GM23248 (cell line): ENCODE data around the gene SDE2. TPM values are rescaled to one million over a fixed set of nuclear protein-coding genes. Genes with fewer than 3 reads are reported as not detected.

ENCODE experiments used
- DNase-seq: peaks from one replicate; pipeline ENCODE4 v3.0.0-alpha.2; 2015
- H2AFZ ChIP-seq: fragments of 200-600 bp; sonication (generic); 2 replicates; pipeline ENCODE4 v1.6.1; 2016; ENCODE audit warnings: antibody characterized with exemption
- H3F3A ChIP-seq: fragments of 200-600 bp; sonication (generic); 2 replicates; pipeline ENCODE4 v1.6.1; 2016; ENCODE audit warnings: mild to moderate bottlenecking, antibody characterized with exemption, mixed run types; ENCODE audit not compliant: insufficient read depth
- H3K27ac ChIP-seq: fragments of 200-600 bp; sonication (generic); 2 replicates; pipeline ENCODE4 v1.5.1; 2016; ENCODE audit warnings: mild to moderate bottlenecking
- H3K27me3 ChIP-seq: fragments of 200-600 bp; sonication (generic); replicated peaks from 2 replicates; pipeline ENCODE4 v1.6.1; 2016; ENCODE audit warnings: mild to moderate bottlenecking; ENCODE audit not compliant: insufficient read depth
- H3K36me3 ChIP-seq: fragments of 200-600 bp; sonication (generic); 2 replicates; pipeline ENCODE4 v1.6.1; 2016; ENCODE audit warnings: low read depth, mild to moderate bottlenecking
- H3K4me1 ChIP-seq: fragments of 200-600 bp; sonication (generic); 2 replicates; pipeline ENCODE4 v1.6.1; 2016; ENCODE audit warnings: mild to moderate bottlenecking; ENCODE audit not compliant: insufficient read depth
- H3K4me2 ChIP-seq: fragments of 200-600 bp; sonication (generic); one replicate; pipeline ENCODE4 v1.6.1; 2016; ENCODE audit warnings: mild to moderate bottlenecking; ENCODE audit not compliant: unreplicated experiment
- H3K4me3 ChIP-seq: fragments of 200-600 bp; sonication (generic); 2 replicates; pipeline ENCODE4 v1.5.1; 2016; ENCODE audit warnings: mild to moderate bottlenecking
- H3K79me2 ChIP-seq: fragments of 200-600 bp; sonication (generic); 2 replicates; pipeline ENCODE4 v1.6.1; 2016; ENCODE audit warnings: mild to moderate bottlenecking; ENCODE audit not compliant: insufficient read depth
- H3K9ac ChIP-seq: fragments of 200-600 bp; sonication (generic); 2 replicates; pipeline ENCODE4 v1.6.1; 2016; ENCODE audit warnings: mild to moderate bottlenecking
- H3K9me2 ChIP-seq: fragments of 200-600 bp; sonication (generic); 2 replicates; pipeline ENCODE4 v1.6.1; 2016; ENCODE audit warnings: mixed run types, mild to moderate bottlenecking, moderate library complexity; ENCODE audit not compliant: insufficient read depth
- H3K9me3 ChIP-seq: fragments of 200-600 bp; sonication (generic); one replicate; pipeline ENCODE4 v1.6.1; 2017; ENCODE audit warnings: low read depth
- H4K20me1 ChIP-seq: fragments of 200-600 bp; sonication (generic); 2 replicates; pipeline ENCODE4 v1.6.0; 2016; ENCODE audit not compliant: insufficient read depth
- EZH2 ChIP-seq: fragments of 200-600 bp; sonication (generic); IDR thresholded peaks from 2 replicates; pipeline ENCODE4 v1.6.1; 2018; ENCODE audit warnings: antibody characterized with exemption, mild to moderate bottlenecking; ENCODE audit not compliant: insufficient read depth, poor library complexity, severe bottlenecking
- EZH2phosphoT487 ChIP-seq: fragments of 200-600 bp; sonication (generic); IDR thresholded peaks from 2 replicates; pipeline ENCODE4 v1.6.1; 2018; ENCODE audit warnings: antibody characterized with exemption, moderate library complexity, mild to moderate bottlenecking, low read depth; ENCODE audit not compliant: insufficient read depth
- WGBS, 2 experiments: methylation state at CpG; one replicate each; pipeline ENCODE4 v1.1.6; 2015 to 2017; ENCODE audit warnings: low lambda C conversion rate in 2 of 2, low coverage in 1 of 2; ENCODE audit errors: missing lambda C conversion rate in 2 of 2; 5-methylcytosine and 5-hydroxymethylcytosine counted together
- in situ Hi-C: fragments of 300-500 bp; cut with MboI; formaldehyde crosslinking; loops from 2 replicates; pipeline ENCODE4 v1.15.0; 2020
- polyA plus RNA-seq: library from polyadenylated mRNA; unstranded; fragments of >200 nt; fragmentation: Nextera tagmentation; extraction: Ambion mirVana; gene quantifications from 2 replicates; pipeline ENCODE4 v1.2.1, GENCODE V29; 2016
- total RNA-seq: library from RNA; depleted of rRNA; stranded (reverse); fragments of >200 nt; shearing (Covaris generic); gene quantifications from 2 replicates; pipeline ENCODE4 v1.2.3, GENCODE V29; 2014

Gene SDE2
- total and polyA plus RNA-seq, 2 experiments from 2014 or later, result 18.0 to 21.6 TPM

- Histone ChIP-seq H2AFZ (no peak overlapping the region), H3K27ac (no peak overlapping the region), H3F3A (no peaks in the 10 kb centered on the region), H3K9me2 (no peaks in the 10 kb centered on the region), H3K9ac (no peak overlapping the region), H3K4me2 (no peak overlapping the region), H3K9me3 (no peaks in the 10 kb centered on the region), H3K27me3 (peaks cover 8% of the 10 kb centered on the region; the same call in 1 of the 2 replicates), H4K20me1 (no peaks in the 10 kb centered on the region), H3K36me3 (no peaks in the 10 kb centered on the region), H3K79me2 (no peaks in the 10 kb centered on the region), H3K4me3 (no peak overlapping the region), H3K4me1 (no peaks in the 10 kb centered on the region)
- TF ChIP-seq EZH2phosphoT487 (no peak), EZH2 (no peak)
- WGBS, 2 experiments, result 83 to 85% methylated on average over 5 of the region's 5 CpGs
- in situ Hi-C loops, result no loop called here
- DNase-seq, result no peak
Observed at GRCh38 chr1:225946803-225947202, 52.3 kb downstream of the SDE2 start.

- Histone ChIP-seq H3K4me2 (no peak overlapping the region), H3K27me3 (peaks cover 8% of the 10 kb centered on the region; the same call in 1 of the 2 replicates), H3K9me3 (no peaks in the 10 kb centered on the region), H3K9ac (no peak overlapping the region), H3K4me1 (no peaks in the 10 kb centered on the region), H3K36me3 (no peaks in the 10 kb centered on the region), H3K4me3 (no peak overlapping the region), H3K27ac (no peak overlapping the region), H4K20me1 (no peaks in the 10 kb centered on the region), H3K9me2 (no peaks in the 10 kb centered on the region), H2AFZ (no peak overlapping the region), H3K79me2 (no peaks in the 10 kb centered on the region), H3F3A (no peaks in the 10 kb centered on the region)
- DNase-seq, result no peak
- in situ Hi-C loops, result no loop called here
- 49 to 55% methylated on average over 4 of the region's 4 CpGs for WGBS, 2 experiments
- TF ChIP-seq EZH2phosphoT487, result no peak
- no peak for TF ChIP-seq EZH2
Observed at GRCh38 chr1:225946082-225946620, 53.0 kb downstream of the SDE2 start.

- Histone ChIP-seq H3K4me2 (no peak overlapping the region), H3K9me3 (no peaks in the 10 kb centered on the region), H3K36me3 (no peaks in the 10 kb centered on the region), H3K9ac (no peak overlapping the region), H3K4me1 (no peaks in the 10 kb centered on the region), H3K27ac (no peak overlapping the region), H3F3A (no peaks in the 10 kb centered on the region), H3K79me2 (no peaks in the 10 kb centered on the region), H4K20me1 (no peaks in the 10 kb centered on the region), H3K27me3 (peaks cover 8% of the 10 kb centered on the region; the same call in 1 of the 2 replicates), H3K4me3 (no peak overlapping the region), H3K9me2 (no peaks in the 10 kb centered on the region), H2AFZ (no peak overlapping the region)
- peak; percentile 32 for DNase-seq
- 59% methylated on average over 4 of the region's 4 CpGs for WGBS, 2 experiments
- TF ChIP-seq EZH2, result no peak
- no peak for TF ChIP-seq EZH2phosphoT487
- in situ Hi-C loops, result no loop called here
Observed at GRCh38 chr1:225945564-225945963, 53.6 kb downstream of the SDE2 start.

GRCh38 chr1:225944951-225945350 lies 54.2 kb downstream of the SDE2 start:
- H3K9me3 ChIP-seq, result no peaks in the 10 kb centered on the region
- H3K4me3 ChIP-seq, result no peak overlapping the region
- no peaks in the 10 kb centered on the region for H3K79me2 ChIP-seq
- H3K9me2 ChIP-seq, result no peaks in the 10 kb centered on the region
- H3K4me2 ChIP-seq, result no peak overlapping the region
- no peak overlapping the region for H3K9ac ChIP-seq
- no peak overlapping the region for H3K27ac ChIP-seq
- 0 out of 2 replicates have a peak, but pooled peaks cover 8% of the 10 kb centered on the region for H3K27me3 ChIP-seq
- 61 to 62% methylated on average over 7 of the region's 7 CpGs for WGBS, 2 experiments
- no peak for DNase-seq
- no peak overlapping the region for H2AFZ ChIP-seq
- no peaks in the 10 kb centered on the region for H4K20me1 ChIP-seq
- in situ Hi-C loops, result no loop called here
- no peaks in the 10 kb centered on the region for H3F3A ChIP-seq
- no peak for TF ChIP-seq EZH2
- TF ChIP-seq EZH2phosphoT487, result no peak
- H3K4me1 ChIP-seq, result no peaks in the 10 kb centered on the region
- H3K36me3 ChIP-seq, result no peaks in the 10 kb centered on the region

GRCh38 chr1:225944387-225944786 lies 54.8 kb downstream of the SDE2 start:
- Histone ChIP-seq H3K4me2 (no peak overlapping the region), H3K9ac (no peak overlapping the region), H4K20me1 (no peaks in the 10 kb centered on the region), H2AFZ (no peak overlapping the region), H3F3A (no peaks in the 10 kb centered on the region), H3K4me1 (no peaks in the 10 kb centered on the region), H3K27ac (no peak overlapping the region), H3K4me3 (no peak overlapping the region), H3K36me3 (no peaks in the 10 kb centered on the region), H3K9me3 (no peaks in the 10 kb centered on the region), H3K27me3 (0 out of 2 replicates have a peak, but pooled peaks cover 8% of the 10 kb centered on the region), H3K79me2 (no peaks in the 10 kb centered on the region), H3K9me2 (no peaks in the 10 kb centered on the region)
- WGBS, 2 experiments, result 95 to 100% methylated on average over 2 of the region's 2 CpGs
- DNase-seq, result no peak
- in situ Hi-C loops, result no loop called here
- TF ChIP-seq EZH2phosphoT487, result no peak
- TF ChIP-seq EZH2, result no peak
